HCT116 (cell line): ENCODE measurements around the gene CDON. TPM values are rescaled to one million over a fixed set of nuclear protein-coding genes. Genes with fewer than 3 reads are reported as not detected.
"Not testable (repeated sequence)": the region's sequence is repeated elsewhere in the genome, so short reads cannot be mapped to it uniquely, and the experiment has no call there.

Source experiments
- ATAC-seq: fragments of 200-7000 bp; cut with Tn5 transposase; 2 replicates; pipeline ENCODE4 v1.9.1; 2020; ENCODE audit warnings: mild to moderate bottlenecking, moderate library complexity
- BruUV-seq: library from RNA; stranded (reverse); fragments of 400-500 nt; replicated peaks from 2 replicates; lab custom pipeline; 2021; lab: Mats Ljungman, UMichigan
- CTCF ChIA-PET: fragments of 300-600 bp; sonication (Branson Sonifier 250); formaldehyde crosslinking; loops from one replicate; lab custom pipeline; 2021; ENCODE audit warnings: antibody characterized with exemption; lab: Charles Lee
- POLR2A ChIA-PET: fragments of 300-600, 350-600 bp; sonication (Branson Sonifier 250); formaldehyde crosslinking; loops from one replicate; lab custom pipeline; 2021; ENCODE audit warnings: antibody characterized with exemption; lab: Charles Lee
- RAD21 ChIA-PET, 2 experiments: fragments of 300-600 bp; sonication (Branson Sonifier 250); formaldehyde crosslinking; loops; one replicate each; lab custom pipeline; 2023; ENCODE audit warnings: low total read pairs in 2 of 2; ENCODE audit not compliant: uncharacterized antibody in 2 of 2, unreplicated experiment in 2 of 2, low non-redundant PET in 1 of 2; lab: Charles Lee
- DNase-seq: peaks from one replicate; pipeline ENCODE4 v3.0.0-alpha.2; 2010; ENCODE audit warnings: low read depth, low spot score
- H2AFZ ChIP-seq: fragments of 200-600 bp; shearing (Covaris generic), sonication (generic); 2 replicates; pipeline ENCODE4 v1.6.1; 2017; ENCODE audit warnings: low read depth, mixed run types, mixed read lengths, antibody characterized with exemption, low read length; ENCODE audit not compliant: poor library complexity, severe bottlenecking
- H3K27ac ChIP-seq: 2 replicates; pipeline ENCODE4 v1.5.1; 2012; ENCODE audit warnings: low read depth, low read length
- H3K27me3 ChIP-seq: fragments of 200-600 bp; sonication (generic); 2 replicates; pipeline ENCODE4 v1.6.1; 2016; ENCODE audit warnings: mixed run types, low read length, mixed read lengths; ENCODE audit not compliant: insufficient read depth
- H3K36me3 ChIP-seq, 2 experiments: fragments of 200-500 bp in 1 of 2; fragments of 200-600 bp in 1 of 2; sonication (Bioruptor generic) in 1 of 2; sonication (generic) in 1 of 2; 2 replicates each; pipeline versions ENCODE4 v1.5.1 to v1.6.1; 2014 to 2016; ENCODE audit warnings: low read length in 2 of 2, inconsistent platforms in 1 of 2, mixed read lengths in 1 of 2, mixed run types in 1 of 2; ENCODE audit not compliant: insufficient read depth in 2 of 2, control insufficient read depth in 1 of 2
- H3K4me1 ChIP-seq, 2 experiments: fragments of 200-600 bp in 1 of 2; sonication (generic) in 1 of 2; 2 replicates each; pipeline versions ENCODE4 v1.5.1 to v1.6.1; 2012 to 2017; ENCODE audit warnings: low read length in 2 of 2, inconsistent platforms in 1 of 2, mild to moderate bottlenecking in 1 of 2, mixed read lengths in 1 of 2, mixed run types in 1 of 2, moderate library complexity in 1 of 2; ENCODE audit not compliant: insufficient read depth in 2 of 2, control insufficient read depth in 1 of 2
- H3K4me2 ChIP-seq: fragments of 200-600 bp; sonication (generic); 2 replicates; pipeline ENCODE4 v1.6.1; 2017; ENCODE audit warnings: mixed run types, low read length, mixed read lengths
- H3K4me3 ChIP-seq, 2 experiments: fragments of 200-600 bp in 1 of 2; sonication (generic) in 1 of 2; replicated peaks in 1 of 2; 2 replicates each; pipeline ENCODE4 v1.5.1; 2011 to 2016; ENCODE audit warnings: low read length in 2 of 2, control low read depth in 1 of 2, low read depth in 1 of 2, mild to moderate bottlenecking in 1 of 2, mixed read lengths in 1 of 2, mixed run types in 1 of 2
- H3K79me2 ChIP-seq: fragments of 200-600 bp; sonication (generic); 2 replicates; pipeline ENCODE4 v1.6.1; 2017; ENCODE audit warnings: mild to moderate bottlenecking, mixed run types, low read length, moderate library complexity, mixed read lengths; ENCODE audit not compliant: insufficient read depth
- H3K9ac ChIP-seq: fragments of 200-600 bp; sonication (generic); 2 replicates; pipeline ENCODE4 v1.6.1; 2016; ENCODE audit warnings: low read length, mixed read lengths
- H3K9me2 ChIP-seq: fragments of 200-600 bp; sonication (generic), shearing (Covaris generic); 2 replicates; pipeline ENCODE4 v1.6.1; 2017; ENCODE audit warnings: mixed run types, mild to moderate bottlenecking, moderate library complexity; ENCODE audit not compliant: insufficient read depth
- H3K9me3 ChIP-seq, 2 experiments: fragments of 200-500 bp in 1 of 2; fragments of 200-600 bp in 1 of 2; sonication (Bioruptor generic) in 1 of 2; sonication (generic) in 1 of 2; 2 replicates each; pipeline ENCODE4 v1.6.1; 2014 to 2017; ENCODE audit warnings: low read length in 2 of 2, mixed read lengths in 2 of 2, inconsistent platforms in 1 of 2, low read depth in 1 of 2, mild to moderate bottlenecking in 1 of 2, mixed run types in 1 of 2, moderate library complexity in 1 of 2; ENCODE audit not compliant: control insufficient read depth in 1 of 2, insufficient read depth in 1 of 2
- H4K20me1 ChIP-seq: fragments of 200-600 bp; sonication (generic), shearing (Covaris generic); 2 replicates; pipeline ENCODE4 v1.6.1; 2017; ENCODE audit warnings: mixed run types, mild to moderate bottlenecking, moderate library complexity; ENCODE audit not compliant: insufficient read depth
- ATF3 ChIP-seq: IDR thresholded peaks from 2 replicates; pipeline ENCODE4 v1.6.1; 2012
- CBX3 ChIP-seq: IDR thresholded peaks from 2 replicates; pipeline ENCODE4 v1.6.1; 2012; ENCODE audit warnings: low read depth
- CEBPB ChIP-seq: IDR thresholded peaks from 2 replicates; pipeline ENCODE4 v1.6.1; 2012; ENCODE audit warnings: low read depth
- EGR1 ChIP-seq: IDR thresholded peaks from 2 replicates; pipeline ENCODE4 v1.6.1; 2012; ENCODE audit warnings: low read depth
- EZH2 ChIP-seq: fragments of 200-600 bp; sonication (generic); IDR thresholded peaks from 2 replicates; pipeline ENCODE4 v1.6.1; 2017; ENCODE audit warnings: antibody characterized with exemption, mixed run types
- EZH2phosphoT487 ChIP-seq: fragments of 200-600 bp; IDR thresholded peaks from 2 replicates; pipeline ENCODE4 v1.6.1; 2018; ENCODE audit warnings: antibody characterized with exemption, borderline replicate concordance
- JUND ChIP-seq: IDR thresholded peaks from 2 replicates; pipeline ENCODE4 v1.6.1; 2012
- MAX ChIP-seq: IDR thresholded peaks from 2 replicates; pipeline ENCODE4 v1.6.1; 2012
- POLR2AphosphoS5 ChIP-seq: IDR thresholded peaks from 2 replicates; pipeline ENCODE4 v1.6.1; 2011; ENCODE audit warnings: mild to moderate bottlenecking, low read depth, low read length, moderate library complexity
- RAD21 ChIP-seq: IDR thresholded peaks from 2 replicates; pipeline ENCODE4 v1.6.1; 2012; ENCODE audit warnings: low read depth, mild to moderate bottlenecking
- SIN3A ChIP-seq: IDR thresholded peaks from 2 replicates; pipeline ENCODE4 v1.6.1; 2012; ENCODE audit warnings: low read depth
- TCF7L2 ChIP-seq: IDR thresholded peaks from 2 replicates; pipeline ENCODE4 v1.7.0; 2011; ENCODE audit warnings: borderline replicate concordance, inconsistent platforms; ENCODE audit not compliant: insufficient read depth, insufficient read length; ENCODE audit errors: extremely low read depth
- YY1 ChIP-seq: IDR thresholded peaks from 2 replicates; pipeline ENCODE4 v1.6.1; 2011; ENCODE audit warnings: low read length, low read depth, moderate library complexity, mild to moderate bottlenecking; ENCODE audit not compliant: insufficient replicate concordance; ENCODE audit errors: extremely low read depth
- intact Hi-C: fragments of 100-400 bp; cut with micrococcal nuclease; formaldehyde crosslinking; loops from 2 replicates; pipeline ENCODE4 v1.10.0; 2022
- total RNA-seq: library from RNA; stranded (reverse); gene quantifications from one replicate; pipeline ENCODE4 v1.2.1, GENCODE V29; 2021; ENCODE audit not compliant: unreplicated experiment
- TF ChIP-seq, protein P1 (sequence below): IDR thresholded peaks from 2 replicates; pipeline ENCODE4 v1.6.1; 2011; ENCODE audit warnings: mild to moderate bottlenecking, low read length, moderate library complexity; ENCODE audit not compliant: insufficient replicate concordance; ENCODE audit errors: extremely low read depth

Gene CDON
- total RNA-seq, 1 experiment from 2014 or later = 16.9 TPM

DNA sequence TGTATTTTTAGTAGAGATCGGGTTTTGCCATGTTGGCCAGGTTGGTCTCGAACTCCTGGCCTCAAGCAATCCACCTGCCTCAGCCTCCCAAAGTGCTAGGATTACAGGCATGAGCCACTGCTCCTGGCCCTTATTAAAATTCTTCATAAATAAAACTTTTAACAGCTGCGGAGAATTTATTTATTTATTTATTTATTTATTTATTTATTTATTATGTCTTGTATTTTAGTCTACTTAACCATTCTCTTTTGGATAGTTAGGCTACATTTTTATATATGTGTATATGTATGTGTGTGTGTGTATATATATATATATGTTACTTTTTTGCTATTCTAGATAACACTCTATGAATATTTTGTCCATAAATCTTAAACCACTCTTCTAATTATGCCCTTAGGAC is 34.1 kb downstream of the CDON start:
- H3K9me2 ChIP-seq, H3K36me3 ChIP-seq, H3K4me3 ChIP-seq, H2AFZ ChIP-seq, POLR2A ChIA-PET, H3K9me3 ChIP-seq, BruUV-seq, CTCF ChIA-PET, H4K20me1 ChIP-seq, ATAC-seq, RAD21 ChIA-PET, H3K4me2 ChIP-seq, intact Hi-C loops, H3K4me1 ChIP-seq, DNase-seq, H3K79me2 ChIP-seq, H3K27ac ChIP-seq, H3K27me3 ChIP-seq, H3K9ac ChIP-seq: not testable (repeated sequence)

- H3K27ac ChIP-seq = no peak overlapping the region
- no peaks in the 10 kb centered on the region for H3K79me2 ChIP-seq
- no peak for TF ChIP-seq TCF7L2
- TF ChIP-seq SIN3A = no peak
- TF ChIP-seq ATF3 = no peak
- no peak for TF ChIP-seq EZH2phosphoT487
- TF ChIP-seq MAX = no peak
- no peak for TF ChIP-seq RAD21
- no peak for TF ChIP-seq JUND
- no peak for TF ChIP-seq YY1
- no peak for TF ChIP-seq POLR2AphosphoS5
- no peak for TF ChIP-seq CEBPB
- TF ChIP-seq, protein P1, sequence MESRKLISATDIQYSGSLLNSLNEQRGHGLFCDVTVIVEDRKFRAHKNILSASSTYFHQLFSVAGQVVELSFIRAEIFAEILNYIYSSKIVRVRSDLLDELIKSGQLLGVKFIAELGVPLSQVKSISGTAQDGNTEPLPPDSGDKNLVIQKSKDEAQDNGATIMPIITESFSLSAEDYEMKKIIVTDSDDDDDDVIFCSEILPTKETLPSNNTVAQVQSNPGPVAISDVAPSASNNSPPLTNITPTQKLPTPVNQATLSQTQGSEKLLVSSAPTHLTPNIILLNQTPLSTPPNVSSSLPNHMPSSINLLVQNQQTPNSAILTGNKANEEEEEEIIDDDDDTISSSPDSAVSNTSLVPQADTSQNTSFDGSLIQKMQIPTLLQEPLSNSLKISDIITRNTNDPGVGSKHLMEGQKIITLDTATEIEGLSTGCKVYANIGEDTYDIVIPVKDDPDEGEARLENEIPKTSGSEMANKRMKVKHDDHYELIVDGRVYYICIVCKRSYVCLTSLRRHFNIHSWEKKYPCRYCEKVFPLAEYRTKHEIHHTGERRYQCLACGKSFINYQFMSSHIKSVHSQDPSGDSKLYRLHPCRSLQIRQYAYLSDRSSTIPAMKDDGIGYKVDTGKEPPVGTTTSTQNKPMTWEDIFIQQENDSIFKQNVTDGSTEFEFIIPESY = no peak
- TF ChIP-seq CBX3 = no peak
- no peak for TF ChIP-seq EZH2
- no peak for TF ChIP-seq EGR1
- no peak overlapping the region for H2AFZ ChIP-seq
- no peaks in the 10 kb centered on the region for H3K36me3 ChIP-seq
- no peak for DNase-seq
- CTCF ChIA-PET = no interaction called here
- H4K20me1 ChIP-seq = no peaks in the 10 kb centered on the region
- H3K4me1 ChIP-seq = no peaks in the 10 kb centered on the region
- H3K4me3 ChIP-seq = no peak overlapping the region
- H3K9me2 ChIP-seq = no peaks in the 10 kb centered on the region
- H3K27me3 ChIP-seq = no peaks in the 10 kb centered on the region
- POLR2A ChIA-PET = no interaction called here
- RAD21 ChIA-PET = no interaction called here
- intact Hi-C loops = no loop called here
- no peak overlapping the region for H3K9ac ChIP-seq
- ATAC-seq = no peak
- H3K4me2 ChIP-seq = no peak overlapping the region
- no peaks in the 10 kb centered on the region; a peak in 1 of 4 replicates for H3K9me3 ChIP-seq
- no TSS peak for BruUV-seq
These were observed 36.1 kb downstream of the CDON start for GRCh38 chr11:126026579-126026978.
